HL-60/S4 treated with phorbol 12-myristate 13-acetate at 8.2 ng/mL for 4 days and 3 days (cell line): ENCODE measurements around the gene SIM2.

Experiments used
- in situ Hi-C: fragments of 300-500 bp; cut with MboI; formaldehyde crosslinking; loops from 2 replicates; pipeline ENCODE4 v1.15.0; 2022; ENCODE audit warnings: low sequenced_read_pairs

Gene SIM2

DNA sequence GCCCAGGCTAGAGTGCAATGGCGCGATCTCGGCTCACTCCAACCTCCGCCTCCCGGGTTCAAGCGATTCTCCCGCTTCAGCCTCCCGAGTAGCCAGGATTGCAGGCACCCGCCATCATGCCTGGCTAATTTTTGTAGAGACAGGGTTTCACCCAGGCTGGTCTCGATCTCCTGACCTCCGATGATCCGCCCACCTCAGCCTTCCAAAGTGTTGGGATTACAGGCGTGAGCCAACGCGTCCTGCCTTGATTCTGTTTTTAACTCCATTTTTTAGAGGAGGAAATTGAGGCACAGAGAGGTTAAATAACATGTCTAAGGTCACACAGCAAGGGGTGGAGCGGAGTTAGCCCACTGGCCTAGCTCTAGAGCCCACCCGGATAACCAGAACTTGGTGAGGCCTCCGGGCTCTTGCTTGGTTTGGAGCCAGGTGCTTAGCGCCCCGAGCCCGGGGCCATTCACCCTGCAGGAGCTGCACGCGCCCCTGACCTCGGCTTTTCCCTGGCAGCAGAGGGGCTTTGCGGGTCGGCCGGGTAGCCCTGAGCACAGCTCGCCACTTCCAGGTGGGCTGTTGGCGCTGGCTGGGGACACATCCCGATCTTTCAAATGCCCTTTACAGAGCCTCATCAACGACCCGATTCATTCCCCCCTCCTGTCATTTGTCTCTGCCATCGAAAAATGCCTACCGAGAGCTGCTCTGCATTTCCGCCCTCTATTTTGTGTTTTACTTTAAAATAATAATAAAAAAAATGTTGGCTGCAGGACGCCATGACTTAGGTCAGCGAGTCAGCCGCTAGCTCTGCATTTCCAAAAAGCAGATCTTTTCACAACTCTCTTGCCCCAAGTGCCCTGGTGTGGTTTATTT, 11.2 kb downstream of the SIM2 start:
- in situ Hi-C loops = no loop called here

DNA sequence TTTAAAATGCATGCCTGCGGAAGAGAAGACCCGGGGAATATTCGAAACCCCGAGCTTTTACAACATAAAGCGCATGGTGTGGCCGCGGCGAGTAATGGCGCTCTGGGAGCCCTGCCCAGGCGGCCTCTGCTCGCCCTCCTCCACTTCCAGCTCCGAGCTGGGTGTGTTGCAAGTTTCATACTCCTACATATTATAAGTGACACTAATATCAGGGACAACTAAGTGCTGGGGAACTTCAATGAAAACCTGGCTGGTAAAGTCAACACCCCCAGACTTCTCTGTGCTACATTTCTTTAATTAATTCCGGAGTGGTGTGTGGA, 11.8 kb downstream of the SIM2 start:
- in situ Hi-C loops = no loop called here

DNA sequence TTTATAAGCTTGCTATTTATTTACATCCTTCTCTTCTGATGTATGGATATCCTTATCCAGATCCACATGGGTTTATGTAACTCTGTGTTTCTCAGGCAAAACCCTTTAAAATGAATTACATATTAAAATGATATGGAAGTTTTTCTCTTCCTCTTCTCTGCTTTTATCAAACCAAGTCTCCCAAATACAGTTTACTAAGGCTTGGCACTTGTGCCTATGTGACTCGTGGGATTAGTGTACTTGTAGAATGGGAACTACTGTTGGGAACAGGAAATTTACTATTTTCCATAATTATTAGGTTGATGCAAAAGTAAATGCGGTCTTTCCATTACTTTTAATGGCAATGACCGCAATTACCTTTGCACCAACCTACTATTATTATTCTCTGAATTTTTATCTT, 14.8 kb downstream of the SIM2 start:
- in situ Hi-C loops = no loop called here

DNA sequence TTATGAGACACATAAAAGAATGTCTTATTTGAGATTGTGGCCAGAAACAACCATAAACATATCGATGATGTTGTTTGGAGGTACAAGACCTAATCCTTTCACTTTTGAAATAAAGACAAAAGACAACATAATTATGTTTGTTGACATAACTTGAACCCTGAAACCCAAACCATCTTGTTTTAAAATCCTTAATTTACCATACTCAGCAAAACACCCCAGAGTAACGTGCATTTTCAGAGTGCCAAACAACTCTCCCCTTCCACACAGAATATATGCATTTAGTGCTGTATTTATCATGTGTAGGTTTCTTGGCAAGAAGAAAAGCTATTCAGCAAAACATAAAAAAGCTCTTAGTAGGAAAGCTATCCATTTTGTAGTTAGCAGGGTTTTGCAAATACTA, 17.5 kb downstream of the SIM2 start:
- in situ Hi-C loops = no loop called here

DNA sequence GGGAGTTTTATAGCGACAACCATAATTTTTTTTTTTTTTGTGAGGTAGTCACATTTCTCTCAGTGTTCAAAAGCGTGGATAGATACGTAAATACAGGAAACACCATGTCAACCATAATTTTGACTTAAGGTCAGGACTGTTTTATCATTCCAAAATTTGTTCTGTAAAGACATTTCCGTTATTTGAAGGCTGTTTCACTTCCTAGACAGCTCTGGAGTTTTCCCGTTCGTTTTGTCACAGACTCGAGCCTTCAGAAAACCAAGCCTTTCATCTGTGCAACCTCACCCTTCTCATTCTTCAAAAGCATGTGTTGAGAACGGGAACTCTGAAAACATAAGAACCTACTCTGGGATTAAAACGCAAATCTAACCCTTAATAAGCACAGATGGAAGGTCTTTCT, 17.9 kb downstream of the SIM2 start:
- in situ Hi-C loops = no loop called here

DNA sequence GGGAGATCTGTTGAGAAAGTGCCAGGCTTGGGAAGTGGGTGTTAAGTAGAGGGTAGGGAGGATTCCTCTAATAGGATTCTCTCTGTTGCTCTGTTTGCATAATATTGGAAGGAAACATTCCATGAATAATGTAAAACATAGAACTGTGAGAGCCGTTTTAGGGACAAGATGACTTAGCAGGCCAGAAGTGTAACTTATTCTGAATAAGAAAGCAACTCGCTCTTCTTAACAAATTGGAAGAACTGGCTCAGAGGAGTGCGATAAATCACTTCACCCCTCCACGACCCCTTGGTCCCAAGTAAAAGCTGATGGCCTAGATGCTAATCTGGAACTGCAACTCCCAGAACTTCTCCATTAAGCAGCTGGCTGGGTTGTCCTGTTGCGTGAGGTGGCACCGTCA, 19.1 kb downstream of the SIM2 start:
- in situ Hi-C loops = no loop called here

DNA sequence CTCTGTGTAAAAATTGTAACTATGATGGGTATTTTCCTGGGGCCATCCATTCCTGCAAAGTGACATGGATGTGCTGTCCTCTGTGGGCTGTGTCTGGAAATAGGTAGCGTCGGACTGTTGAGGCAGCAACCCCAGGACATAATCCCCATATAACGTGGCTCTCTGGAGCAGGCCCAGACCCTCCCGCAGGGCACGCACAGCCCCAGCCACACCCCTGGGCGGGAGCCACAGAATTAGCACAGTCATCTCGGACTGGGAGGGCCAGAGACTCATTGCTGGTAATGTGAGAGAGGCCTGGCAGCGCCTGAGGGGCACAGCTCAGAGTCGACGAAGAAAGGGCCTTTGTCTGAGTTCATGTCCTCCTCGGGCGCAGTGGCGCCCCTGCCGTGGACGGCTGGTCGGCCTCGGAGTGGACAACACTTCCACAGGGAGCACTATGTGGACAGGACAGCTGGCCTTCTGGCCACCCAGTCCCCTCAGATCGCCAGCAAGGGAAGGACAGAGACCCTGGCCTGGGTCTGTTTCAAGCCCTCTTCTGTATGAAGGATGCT, 20.1 kb downstream of the SIM2 start:
- in situ Hi-C loops = no loop called here

DNA sequence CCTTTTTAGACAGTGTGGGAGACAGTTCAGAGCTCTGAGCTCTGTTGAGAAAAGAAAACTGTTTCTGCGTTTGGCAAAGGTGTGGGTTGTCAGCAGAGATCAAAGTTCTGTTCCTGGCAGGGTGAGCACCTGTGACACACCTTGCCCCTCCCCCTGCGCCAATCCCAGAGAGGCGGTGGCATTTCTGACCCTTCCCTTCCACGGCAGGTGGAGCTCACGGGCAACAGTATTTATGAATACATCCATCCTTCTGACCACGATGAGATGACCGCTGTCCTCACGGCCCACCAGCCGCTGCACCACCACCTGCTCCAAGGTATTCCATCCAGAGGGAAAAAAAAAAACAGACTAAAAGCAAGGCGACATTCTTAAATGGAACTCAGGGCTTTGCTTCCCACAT, 20.7 kb downstream of the SIM2 start:
- in situ Hi-C loops = no loop called here

DNA sequence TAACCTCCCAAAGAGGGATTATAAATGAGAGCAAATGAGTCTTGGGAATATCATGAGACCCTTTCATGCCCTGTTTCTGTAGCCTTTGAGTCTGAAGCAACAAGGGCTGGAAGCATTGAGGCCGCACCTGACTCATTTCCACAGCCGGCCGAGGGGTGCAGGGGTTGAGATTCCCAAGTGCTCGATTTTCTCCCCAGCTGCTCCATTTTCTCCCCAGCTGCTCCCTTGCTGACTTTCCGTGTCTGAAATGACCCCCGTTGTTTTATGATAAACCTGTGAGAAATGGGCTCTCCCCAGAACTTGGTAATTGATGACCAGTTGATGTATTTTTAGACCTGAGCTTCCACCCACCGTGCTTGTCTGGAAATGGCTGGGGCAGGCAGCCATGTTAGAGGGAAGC, 22.9 kb downstream of the SIM2 start:
- in situ Hi-C loops = no loop called here

DNA sequence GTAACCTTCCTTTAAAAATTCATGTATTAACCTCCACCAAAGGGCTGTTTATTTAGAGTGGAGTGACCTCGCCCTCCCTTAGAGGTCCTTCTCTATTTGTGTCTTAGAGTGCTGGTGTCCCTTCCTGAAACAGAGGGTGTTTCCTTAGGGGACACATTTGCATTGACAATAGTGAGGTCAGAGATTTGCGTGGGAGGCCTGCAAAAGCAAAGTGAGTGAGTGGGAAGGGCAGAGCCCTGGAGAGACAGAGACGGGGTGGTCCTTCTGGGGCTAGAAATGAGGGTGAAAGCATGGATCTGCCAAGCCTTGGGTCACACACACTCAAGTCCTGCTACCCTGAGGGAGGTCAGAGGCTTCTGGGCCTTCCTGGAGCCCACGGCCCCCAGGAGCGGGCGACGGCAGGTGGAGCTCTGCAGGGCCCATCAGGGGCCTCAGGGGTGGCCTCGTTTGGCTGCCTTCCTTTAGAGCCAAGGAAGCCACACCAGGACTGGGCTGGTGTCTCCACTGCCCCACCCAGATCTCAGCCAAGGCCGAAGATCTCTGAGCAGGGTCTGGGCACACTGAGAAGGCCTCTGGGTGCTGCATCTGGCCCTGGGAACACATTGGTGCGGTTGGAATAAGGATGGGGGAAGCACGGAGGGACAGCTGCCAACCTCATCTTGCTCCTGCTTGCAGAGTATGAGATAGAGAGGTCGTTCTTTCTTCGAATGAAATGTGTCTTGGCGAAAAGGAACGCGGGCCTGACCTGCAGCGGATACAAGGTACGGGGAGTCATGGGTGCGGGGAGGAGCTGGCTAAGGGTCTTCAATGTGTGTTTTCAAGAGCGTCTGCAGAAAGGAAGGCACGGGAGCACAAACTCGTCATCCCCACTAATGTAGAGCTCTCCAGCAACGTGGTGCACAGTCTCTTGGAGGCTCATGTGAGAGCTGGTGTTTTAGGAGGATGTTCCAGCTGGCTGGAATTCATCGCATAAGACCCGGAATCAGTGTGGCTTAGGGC, 23.8 kb downstream of the SIM2 start:
- in situ Hi-C loops = no loop called here

DNA sequence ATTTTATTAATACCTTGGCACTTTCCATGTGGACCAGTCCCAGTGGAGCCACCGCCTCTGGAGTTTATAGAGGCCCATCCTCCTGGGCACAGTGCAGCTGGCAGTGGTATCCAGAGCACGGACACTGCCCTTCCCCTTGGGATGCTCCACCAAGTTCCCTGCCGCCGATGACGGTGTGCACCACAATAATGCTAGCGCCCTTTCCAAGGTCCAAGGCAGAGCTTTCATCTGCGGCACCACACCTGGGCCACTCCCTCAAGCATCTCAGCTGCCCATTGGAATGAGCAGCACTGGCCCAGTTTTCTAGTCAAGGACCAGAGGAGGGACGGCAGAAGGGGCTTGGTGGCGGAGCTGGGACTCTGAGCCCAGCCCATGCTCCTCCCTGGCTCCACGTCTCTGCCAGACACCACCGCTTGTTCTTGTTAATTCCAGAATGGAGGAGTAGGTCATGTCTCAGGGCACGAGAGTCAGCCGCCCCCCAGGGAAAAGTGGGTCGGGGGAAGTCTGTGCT, 24.5 kb downstream of the SIM2 start:
- in situ Hi-C loops = no loop called here

DNA sequence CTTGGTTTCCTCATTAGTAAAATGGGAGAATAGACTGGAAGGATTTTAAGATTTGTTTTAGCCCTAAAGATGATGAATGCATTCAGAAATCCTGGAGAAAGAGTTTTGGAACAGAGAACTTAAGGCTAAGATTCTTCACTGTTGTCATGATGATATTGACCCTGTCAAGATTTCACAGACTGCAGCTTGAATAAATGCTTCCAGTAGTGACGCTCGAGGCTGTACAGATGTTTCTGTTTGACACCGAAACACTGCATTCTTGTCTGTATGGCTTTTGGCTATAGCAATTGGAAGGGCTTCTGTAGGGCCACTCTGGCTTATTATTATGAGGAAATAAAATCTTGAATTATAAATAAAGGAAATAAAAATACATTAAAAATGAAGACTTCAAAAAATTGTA, 25.7 kb downstream of the SIM2 start:
- in situ Hi-C loops = no loop called here

DNA sequence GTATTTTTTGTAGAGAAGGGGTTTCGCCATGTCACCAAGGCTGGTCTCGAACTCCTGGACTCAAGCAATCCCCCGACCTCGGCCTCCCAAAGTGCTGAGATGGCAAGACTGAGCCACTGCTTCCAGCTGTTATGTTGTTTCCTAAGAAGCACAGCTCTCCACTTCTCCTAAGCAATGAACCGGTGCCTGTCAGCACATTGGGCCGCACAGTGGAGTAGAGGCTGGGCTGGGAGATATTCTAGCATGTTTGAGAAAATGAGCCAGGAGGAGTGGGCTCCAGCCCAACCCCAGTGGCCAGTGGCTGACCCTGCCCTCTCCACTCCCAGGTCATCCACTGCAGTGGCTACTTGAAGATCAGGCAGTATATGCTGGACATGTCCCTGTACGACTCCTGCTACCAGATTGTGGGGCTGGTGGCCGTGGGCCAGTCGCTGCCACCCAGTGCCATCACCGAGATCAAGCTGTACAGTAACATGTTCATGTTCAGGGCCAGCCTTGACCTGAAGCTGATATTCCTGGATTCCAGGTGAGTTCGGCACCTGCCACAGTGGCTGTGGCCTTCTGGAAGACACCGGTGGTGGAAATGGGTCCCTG, 27.0 kb downstream of the SIM2 start:
- in situ Hi-C loops = no loop called here

DNA sequence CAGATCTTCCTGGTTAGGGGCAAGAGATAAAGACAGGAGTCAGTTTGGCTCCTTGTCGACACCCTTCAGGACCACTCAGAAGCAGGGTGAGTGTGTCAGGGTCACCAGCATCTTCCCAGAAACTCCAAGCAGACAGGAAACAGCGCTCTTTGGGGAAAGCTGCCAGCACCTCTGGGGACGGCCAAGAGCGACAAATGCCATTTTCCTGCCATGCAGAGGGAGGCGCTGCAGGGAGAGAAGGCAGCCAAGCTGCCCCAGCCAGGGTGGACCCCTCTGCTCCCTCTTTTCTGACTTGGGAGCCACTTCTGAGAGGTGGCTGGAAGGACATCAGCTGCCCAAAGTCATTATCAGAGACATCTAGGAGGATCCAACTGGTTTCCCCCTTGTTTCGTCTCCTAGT, 29.0 kb downstream of the SIM2 start:
- in situ Hi-C loops = no loop called here

DNA sequence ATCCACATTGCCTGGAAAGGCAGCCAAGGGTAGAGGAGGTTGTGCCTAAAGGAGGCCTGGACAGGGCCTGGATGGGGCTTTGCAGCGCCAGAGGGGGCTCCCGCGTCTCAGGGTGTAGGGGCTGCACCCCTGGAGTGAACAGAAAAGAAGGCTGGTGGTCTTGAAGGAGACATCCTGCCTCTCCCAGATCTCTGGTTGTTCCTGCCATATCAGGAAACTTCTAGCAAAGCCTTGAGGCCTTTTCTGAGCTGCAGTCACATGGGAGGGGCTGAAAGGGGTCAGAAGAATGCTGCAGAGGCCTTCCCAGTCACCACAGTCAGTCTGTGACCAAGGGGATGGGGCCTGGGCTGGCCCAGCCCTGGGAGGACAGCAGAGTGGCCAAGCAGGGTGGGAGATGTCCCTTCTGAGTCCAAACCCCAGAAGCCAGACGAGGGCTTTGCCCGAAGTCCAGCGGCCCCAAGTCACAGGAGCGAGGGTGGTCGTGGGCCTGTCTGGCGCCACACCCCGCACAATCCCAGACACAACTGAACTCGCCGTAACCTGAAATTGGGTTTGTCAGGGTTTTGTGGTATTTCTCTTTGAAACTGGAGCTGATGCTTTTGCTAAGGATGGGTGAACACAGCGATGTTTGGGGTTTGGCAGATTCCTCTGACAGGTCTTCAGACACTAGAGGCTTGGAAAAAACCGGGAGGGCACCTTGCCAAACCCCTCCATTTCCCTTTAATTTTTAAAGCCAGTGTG, 29.6 kb downstream of the SIM2 start:
- in situ Hi-C loops = no loop called here

DNA sequence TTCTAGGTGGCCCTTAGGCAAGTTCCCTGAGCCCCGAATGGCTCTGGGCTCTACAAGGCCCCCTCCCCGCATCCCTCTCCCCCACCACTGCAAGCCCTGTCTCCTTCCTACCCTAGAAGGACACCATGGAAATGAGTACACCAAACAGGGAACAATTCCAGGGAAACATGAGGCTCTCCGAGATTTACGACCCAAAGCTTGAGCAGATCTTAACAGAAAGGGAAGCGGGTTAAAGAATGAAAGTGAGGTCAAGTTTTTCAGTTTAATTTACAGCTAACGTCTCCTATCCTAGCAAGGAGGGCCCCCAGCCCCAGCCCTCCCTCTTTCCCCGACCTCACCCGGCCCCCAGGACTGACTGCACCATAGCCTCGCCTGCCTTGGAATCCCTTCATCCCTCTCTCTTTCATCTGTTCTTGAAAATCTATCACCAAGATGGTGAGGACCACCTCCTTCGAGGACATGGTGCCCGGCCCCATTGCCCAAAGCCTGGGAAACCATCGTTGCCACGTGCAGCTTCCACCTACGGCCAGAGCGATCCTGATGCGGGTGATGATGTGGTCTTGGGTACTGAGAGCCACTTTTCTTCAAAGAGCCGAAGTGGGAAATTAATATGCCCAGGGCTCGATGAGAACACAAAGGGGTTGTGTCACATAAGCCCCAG, 30.5 kb downstream of the SIM2 start:
- in situ Hi-C loops = no loop called here

DNA sequence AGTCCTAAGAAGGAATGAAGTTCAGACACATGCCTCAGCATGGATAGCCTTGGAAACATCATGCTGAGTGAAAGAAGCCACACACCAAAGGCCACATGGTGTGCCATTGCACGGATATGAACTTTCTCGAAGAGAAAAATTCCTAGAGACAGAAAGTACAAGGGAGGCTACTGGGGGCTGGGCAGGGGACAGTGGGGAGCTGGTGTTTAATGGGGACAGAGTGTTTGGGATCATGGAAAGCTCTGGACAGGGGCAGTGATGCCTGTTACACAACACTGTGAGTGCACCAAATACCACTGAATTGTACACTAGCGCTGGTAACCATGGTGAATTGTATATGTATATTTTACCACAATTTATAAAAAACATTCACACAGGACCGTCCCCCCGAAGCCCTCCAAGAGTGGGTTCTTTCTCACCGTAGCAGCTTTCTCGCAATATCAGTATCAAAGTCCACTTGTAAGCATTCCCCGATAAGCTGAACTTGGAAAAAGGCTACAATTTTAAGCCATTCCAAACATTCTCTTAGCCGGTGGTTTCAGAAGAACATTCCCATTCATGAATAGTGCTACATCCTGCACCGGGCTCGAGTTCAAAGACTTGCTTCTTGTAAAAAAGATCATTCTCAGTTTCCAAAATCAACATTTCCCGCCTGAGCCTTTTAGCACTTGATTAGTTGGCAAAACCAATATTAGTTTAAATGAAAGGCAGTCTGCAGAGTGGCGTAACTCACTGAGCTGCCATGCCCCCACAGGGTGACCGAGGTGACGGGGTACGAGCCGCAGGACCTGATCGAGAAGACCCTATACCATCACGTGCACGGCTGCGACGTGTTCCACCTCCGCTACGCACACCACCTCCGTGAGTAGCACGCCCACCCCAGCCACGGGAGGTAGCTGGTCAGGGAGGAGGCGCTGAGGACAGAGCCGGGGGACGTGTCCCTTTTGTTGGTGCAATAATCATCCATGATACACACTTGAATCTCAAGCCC, 31.7 kb downstream of the SIM2 start:
- in situ Hi-C loops = no loop called here

DNA sequence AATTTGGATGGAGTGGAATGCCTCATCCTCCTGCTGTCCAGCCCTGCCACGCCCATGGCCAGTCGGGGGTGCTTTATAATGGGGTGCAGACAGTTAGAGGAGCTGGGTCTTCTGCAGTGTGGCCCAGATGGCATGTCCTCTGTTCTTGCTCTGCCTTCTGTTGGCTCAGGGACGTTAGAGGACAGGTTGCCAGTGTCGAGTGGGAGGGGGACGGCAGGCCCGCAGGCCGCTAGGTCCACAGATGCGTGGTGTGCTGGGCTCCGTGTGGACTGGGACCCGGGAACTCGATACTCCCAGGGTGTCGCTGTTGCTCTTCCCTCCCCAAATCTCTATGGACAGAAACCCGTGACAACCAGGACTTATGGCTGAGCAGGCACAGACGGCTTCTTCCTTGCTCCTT, 33.3 kb downstream of the SIM2 start:
- in situ Hi-C loops = no loop called here

DNA sequence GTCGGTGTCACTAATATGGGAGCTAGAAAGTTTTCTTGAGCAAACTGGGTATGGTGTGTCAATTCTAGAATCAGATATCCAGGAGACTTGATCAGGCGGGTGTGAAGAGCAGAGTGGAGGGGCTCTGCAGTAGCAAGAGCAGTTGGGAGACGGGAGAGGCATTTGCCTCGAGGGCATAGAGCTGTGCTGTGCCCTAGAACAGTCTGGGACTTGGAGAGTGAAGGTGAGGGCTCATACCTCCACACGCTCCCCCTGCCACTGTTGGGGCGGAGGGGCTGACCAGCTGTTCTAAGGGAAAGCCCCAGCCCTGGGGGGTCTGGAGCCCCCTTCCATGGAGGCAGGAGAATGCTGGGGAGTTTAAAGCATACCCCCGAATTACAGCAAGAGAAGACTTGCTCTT, 33.8 kb downstream of the SIM2 start:
- in situ Hi-C loops = no loop called here
